HG02970 (cell line): ENCODE measurements around the gene UNCX.
"Not testable (repeated sequence)": the region's sequence is repeated elsewhere in the genome, so short reads cannot be mapped to it uniquely, and the experiment has no call there.

Experiments
- ATAC-seq: cut with Tn5 transposase; IDR thresholded peaks from one replicate; pipeline ENCODE4 v1.9.1; 2021; ENCODE audit warnings: mild to moderate bottlenecking, moderate library complexity, moderate number of reproducible peaks; ENCODE audit not compliant: unreplicated experiment, low FRiP score

UNCX gene

GRCh38 chr7:1271656-1272055, 39.0 kb downstream of the UNCX start:
- no peak for ATAC-seq

- ATAC-seq: not testable (repeated sequence)
These were observed 39.5 kb downstream of the UNCX start for GRCh38 chr7:1272136-1272535.

GRCh38 chr7:1274121-1274875, 41.6 kb downstream of the UNCX start:
- no peak for ATAC-seq

- ATAC-seq: no peak
These were observed 42.3 kb downstream of the UNCX start for GRCh38 chr7:1274876-1275375.

- ATAC-seq: no peak
These were observed 43.0 kb downstream of the UNCX start for GRCh38 chr7:1275451-1276381.

GRCh38 chr7:1276626-1277175, 44.0 kb downstream of the UNCX start:
- no peak for ATAC-seq

- ATAC-seq: no peak
These were observed 45.9 kb downstream of the UNCX start for GRCh38 chr7:1278543-1278942.

GRCh38 chr7:1279041-1279440, 46.4 kb downstream of the UNCX start:
- ATAC-seq: no peak

GRCh38 chr7:1279895-1280294, 47.2 kb downstream of the UNCX start:
- ATAC-seq: not testable (repeated sequence)

- ATAC-seq: no peak
These were observed 48.4 kb downstream of the UNCX start for GRCh38 chr7:1281068-1281467.

GRCh38 chr7:1282679-1283078, 50.0 kb downstream of the UNCX start:
- ATAC-seq: no peak

- no peak for ATAC-seq
These were observed 50.7 kb downstream of the UNCX start for GRCh38 chr7:1283337-1283736.

GRCh38 chr7:1283941-1284742, 51.5 kb downstream of the UNCX start:
- no peak for ATAC-seq

- no peak for ATAC-seq
These were observed 52.2 kb downstream of the UNCX start for GRCh38 chr7:1284743-1285458.

GRCh38 chr7:1285556-1286301, 53.1 kb downstream of the UNCX start:
- ATAC-seq: no peak
